GM21367 (cell line): Measurements from ENCODE around the gene CROT.

Source experiments
- ATAC-seq: cut with Tn5 transposase; IDR thresholded peaks from one replicate; pipeline ENCODE4 v1.9.1; 2021; ENCODE audit not compliant: unreplicated experiment

CROT gene

GRCh38 chr7:87339373-87339897 is 6.0 kb upstream of the CROT start:
- ATAC-seq = no peak

GRCh38 chr7:87341441-87341840 is 4.0 kb upstream of the CROT start:
- ATAC-seq = no peak

GRCh38 chr7:87342231-87342630 is 3.2 kb upstream of the CROT start:
- no peak for ATAC-seq

- no peak for ATAC-seq
Measured at GRCh38 chr7:87344446-87344845, 1.0 kb upstream of the CROT start.

GRCh38 chr7:87345962-87346371 is 503 bp downstream of the CROT start:
- no peak for ATAC-seq

- ATAC-seq = no peak
Measured at GRCh38 chr7:87347207-87347606, 1.7 kb downstream of the CROT start.

- ATAC-seq = no peak
Measured at GRCh38 chr7:87347664-87348063, 2.2 kb downstream of the CROT start.

GRCh38 chr7:87354749-87355148 is 9.3 kb downstream of the CROT start:
- no peak for ATAC-seq

GRCh38 chr7:87356448-87356847 is 11.0 kb downstream of the CROT start:
- ATAC-seq = no peak

GRCh38 chr7:87359366-87359765 is 13.9 kb downstream of the CROT start:
- ATAC-seq = no peak

- ATAC-seq = no peak
Measured at GRCh38 chr7:87361320-87361719, 15.9 kb downstream of the CROT start.

- no peak for ATAC-seq
Measured at GRCh38 chr7:87363342-87363741, 17.9 kb downstream of the CROT start.

GRCh38 chr7:87364246-87364645 is 18.8 kb downstream of the CROT start:
- ATAC-seq = no peak

- ATAC-seq = no peak
Measured at GRCh38 chr7:87369216-87369615, 23.8 kb downstream of the CROT start.

- no peak for ATAC-seq
Measured at GRCh38 chr7:87370660-87371180, 25.3 kb downstream of the CROT start.

- ATAC-seq = no peak
Measured at GRCh38 chr7:87375662-87376435, 30.4 kb downstream of the CROT start.

GRCh38 chr7:87380905-87381304 is 35.4 kb downstream of the CROT start:
- no peak for ATAC-seq

- ATAC-seq = no peak
Measured at GRCh38 chr7:87391020-87391701, 45.7 kb downstream of the CROT start.

- no peak for ATAC-seq
Measured at GRCh38 chr7:87395442-87396020, 50.1 kb downstream of the CROT start.

GRCh38 chr7:87398446-87398845 is 53.0 kb downstream of the CROT start:
- no peak for ATAC-seq

GRCh38 chr7:87404674-87405073 is 59.2 kb downstream of the CROT start:
- no peak for ATAC-seq

GRCh38 chr7:87411186-87411585 is 65.7 kb downstream of the CROT start:
- no peak for ATAC-seq
